ENCODE measurements around the gene CERS6. TPM values are rescaled to one million over a fixed set of nuclear protein-coding genes. Genes with fewer than 3 reads are reported as not detected.
A peak's percentile ranks its signal among the peaks of the same experiment; 100 is the strongest.

The CERS6 gene
- total and polyA plus RNA-seq, 11 donors: 22.1 to 78.0 (median 62.2) TPM

DNA sequence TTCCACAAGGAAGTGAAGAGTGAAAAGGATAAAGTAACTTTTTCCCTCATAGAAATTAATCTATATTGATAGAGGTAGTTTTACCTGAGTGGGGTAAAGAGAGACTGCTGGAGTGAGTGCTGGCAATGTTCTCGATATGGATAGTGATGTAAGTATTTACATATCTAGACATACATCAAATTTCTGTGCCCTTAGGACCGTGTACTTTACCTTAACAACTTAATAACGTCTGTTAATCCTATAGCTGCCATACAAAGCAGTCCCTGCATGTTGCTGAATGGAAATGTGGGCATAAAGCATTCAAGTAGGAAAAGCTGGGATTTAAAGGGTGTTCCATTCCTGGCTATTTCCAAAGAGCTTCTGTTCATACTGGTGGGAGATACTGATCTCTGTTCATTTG, 184.0 kb downstream of the CERS6 start:
- Histone ChIP-seq H3K36me3 (no peaks in the 10 kb centered on the region), H3K27ac (peak overlapping the region; percentile 66 to 91 (median 83)), H3K27me3 (no peaks in the 10 kb centered on the region), H3K4me1 (peaks cover 0 to 62% (median 33%) of the 10 kb centered on the region in 12 donors), H3K4me3 (no peak overlapping the region), H3K9me3 (no peaks in the 10 kb centered on the region)
- intact Hi-C loops (cut with DNase I): loop anchor here in 3 of 10 donors (5.0 kb wide), 4 partner anchors 42 to 183 kb away; partner anchors contain the start of gene CERS6 (in 1 of the 3)
- DNase-seq (no peak), ATAC-seq (no peak)
- TF ChIP-seq, protein P1, sequence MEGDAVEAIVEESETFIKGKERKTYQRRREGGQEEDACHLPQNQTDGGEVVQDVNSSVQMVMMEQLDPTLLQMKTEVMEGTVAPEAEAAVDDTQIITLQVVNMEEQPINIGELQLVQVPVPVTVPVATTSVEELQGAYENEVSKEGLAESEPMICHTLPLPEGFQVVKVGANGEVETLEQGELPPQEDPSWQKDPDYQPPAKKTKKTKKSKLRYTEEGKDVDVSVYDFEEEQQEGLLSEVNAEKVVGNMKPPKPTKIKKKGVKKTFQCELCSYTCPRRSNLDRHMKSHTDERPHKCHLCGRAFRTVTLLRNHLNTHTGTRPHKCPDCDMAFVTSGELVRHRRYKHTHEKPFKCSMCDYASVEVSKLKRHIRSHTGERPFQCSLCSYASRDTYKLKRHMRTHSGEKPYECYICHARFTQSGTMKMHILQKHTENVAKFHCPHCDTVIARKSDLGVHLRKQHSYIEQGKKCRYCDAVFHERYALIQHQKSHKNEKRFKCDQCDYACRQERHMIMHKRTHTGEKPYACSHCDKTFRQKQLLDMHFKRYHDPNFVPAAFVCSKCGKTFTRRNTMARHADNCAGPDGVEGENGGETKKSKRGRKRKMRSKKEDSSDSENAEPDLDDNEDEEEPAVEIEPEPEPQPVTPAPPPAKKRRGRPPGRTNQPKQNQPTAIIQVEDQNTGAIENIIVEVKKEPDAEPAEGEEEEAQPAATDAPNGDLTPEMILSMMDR (IDR thresholded peaks at IDR 0.05): no peak
- no peak for TF ChIP-seq POLR2A (IDR thresholded peaks at IDR 0.05)
- 60 to 72% (median 66%) methylated on average over 3 of the region's 3 CpGs for WGBS, 4 donors

DNA sequence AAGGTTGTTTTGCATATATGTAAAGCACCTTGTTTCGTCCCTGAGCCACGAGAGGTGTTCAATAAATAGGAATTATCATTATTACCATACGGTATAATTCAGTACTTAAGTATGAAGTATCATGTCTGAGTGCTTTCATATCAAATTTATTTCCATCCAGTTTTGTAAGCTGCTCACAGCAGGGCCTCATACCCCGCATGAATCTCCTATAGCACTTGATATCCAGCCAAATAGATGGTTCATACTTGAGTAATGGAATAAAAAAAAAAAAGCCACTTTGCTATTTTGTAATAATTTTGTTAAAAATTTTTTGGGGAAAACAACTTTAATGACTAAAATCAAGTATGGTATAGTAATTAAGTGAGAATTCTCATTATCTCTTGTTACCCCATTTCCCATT, 185.6 kb downstream of the CERS6 start:
- DNase-seq (no peak), ATAC-seq (no peak)
- Histone ChIP-seq H3K4me1 (peaks cover 0 to 46% (median 24%) of the 10 kb centered on the region in 12 donors), H3K4me3 (no peak overlapping the region), H3K36me3 (no peaks in the 10 kb centered on the region), H3K27me3 (no peaks in the 10 kb centered on the region), H3K27ac (peak overlapping the region in 9 of 12 donors; percentile 9 to 91 (median 83)), H3K9me3 (peaks cover 0 to 7% (median 0%) of the 10 kb centered on the region in 12 donors)
- intact Hi-C loops (cut with DNase I): loop anchor here in 3 of 10 donors (5.0 kb wide), 4 partner anchors 41 to 184 kb away; partner anchors contain the start of gene CERS6 (in 1 of the 3)
- TF ChIP-seq POLR2A (IDR thresholded peaks at IDR 0.05): no peak
- TF ChIP-seq, protein P1 (IDR thresholded peaks at IDR 0.05): no peak
- WGBS, 4 donors: 56 to 73% (median 68%) methylated on average over 4 of the region's 4 CpGs

DNA sequence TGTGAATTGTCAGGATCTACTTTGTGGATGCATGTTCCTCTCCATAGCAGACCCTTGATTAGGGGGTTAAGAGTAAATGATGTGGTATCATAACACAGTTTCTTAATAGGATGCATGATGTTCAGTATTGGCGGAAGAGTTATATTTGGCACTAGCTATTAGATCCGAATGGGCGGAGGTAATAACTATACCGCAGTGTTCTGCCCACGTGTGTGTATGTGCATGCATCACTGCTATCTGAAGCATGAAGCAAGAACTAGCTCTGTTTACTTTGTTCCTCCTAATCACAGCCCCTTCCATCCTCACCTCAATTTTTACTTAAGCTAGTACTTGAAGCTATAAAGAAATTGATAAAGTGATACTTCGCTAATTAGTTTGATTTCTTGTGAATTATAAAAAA, 186.8 kb downstream of the CERS6 start:
- Histone ChIP-seq H3K4me3 (no peak overlapping the region), H3K4me1 (peaks cover 0 to 45% (median 23%) of the 10 kb centered on the region in 12 donors), H3K27me3 (no peaks in the 10 kb centered on the region), H3K27ac (peak overlapping the region in 9 of 12 donors; percentile 6 to 91 (median 66)), H3K9me3 (peaks cover 0 to 9% (median 0%) of the 10 kb centered on the region in 12 donors), H3K36me3 (no peaks in the 10 kb centered on the region)
- TF ChIP-seq, protein P1 (IDR thresholded peaks at IDR 0.05): no peak
- TF ChIP-seq POLR2A (IDR thresholded peaks at IDR 0.05): no peak
- WGBS, 4 donors: 86 to 94% (median 93%) methylated on average over 6 of the region's 6 CpGs
- DNase-seq: no peak
- intact Hi-C loops (cut with DNase I): loop anchor here in 3 of 10 donors (5.0 kb wide), 4 partner anchors 39 to 186 kb away; partner anchors contain the start of gene CERS6 (in 1 of the 3)
- no peak for ATAC-seq

DNA sequence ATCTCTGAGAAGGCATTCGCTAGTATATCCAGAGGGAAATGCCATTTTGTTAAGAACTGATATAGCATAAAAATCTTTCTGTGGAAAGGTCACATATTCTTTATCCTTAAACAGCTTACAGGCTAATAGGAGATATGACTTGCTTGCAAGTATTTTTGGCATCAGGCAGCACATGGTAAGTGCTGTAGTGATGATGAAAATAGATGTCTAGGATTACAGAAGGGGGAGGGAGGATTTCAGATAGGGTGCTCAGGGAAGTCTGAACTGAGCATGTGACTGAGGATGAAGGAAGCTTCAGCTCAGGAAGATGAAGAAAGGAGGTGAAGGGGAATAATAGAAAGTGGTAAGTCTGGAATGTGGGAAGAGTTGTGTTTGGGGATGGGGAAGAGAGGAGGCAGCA, 187.9 kb downstream of the CERS6 start:
- peak overlapping the region; percentile 36 to 85 (median 64) for H3K27ac ChIP-seq
- no peaks in the 10 kb centered on the region for H3K27me3 ChIP-seq
- peaks cover 0 to 43% (median 18%) of the 10 kb centered on the region in 12 donors for H3K4me1 ChIP-seq
- no peak for TF ChIP-seq POLR2A (IDR thresholded peaks at IDR 0.05)
- TF ChIP-seq, protein P1 (IDR thresholded peaks at IDR 0.05): no peak
- WGBS, 4 donors: 47 to 69% (median 58%) methylated on average over 1 of the region's 1 CpG
- peak overlapping the region in 1 of 12 donors; percentile 16 for H3K4me3 ChIP-seq
- H3K9me3 ChIP-seq: peaks cover 0 to 9% (median 0%) of the 10 kb centered on the region in 12 donors
- DNase-seq (peak in 1 of 5 donors; percentile 22), ATAC-seq (peak; percentile 52 to 82 (median 66))
- H3K36me3 ChIP-seq: no peaks in the 10 kb centered on the region
- intact Hi-C loops (cut with DNase I): loop anchor here in 3 of 10 donors (5.0 kb wide), 4 partner anchors 38 to 187 kb away; partner anchors contain the start of gene CERS6 (in 1 of the 3)
